HEK293 (cell line): ENCODE results near the gene NISCH.

Experiments used
- CTCF ChIA-PET: fragments of 350-600 bp; formaldehyde crosslinking; extraction: SDS; loops from one replicate; lab custom pipeline; 2021; ENCODE audit warnings: antibody characterized with exemption; lab: Yijun Ruan, JAX
- POLR2A ChIA-PET: fragments of 300-600 bp; formaldehyde crosslinking; extraction: SDS; loops from one replicate; lab custom pipeline; 2020; ENCODE audit warnings: antibody characterized with exemption, inconsistent platforms; lab: Yijun Ruan, JAX
- H3K27ac ChIP-seq: fragments of 200-500 bp; sonication (Bioruptor generic); 2 replicates; pipeline ENCODE4 v1.5.1; 2014; ENCODE audit warnings: low read depth, low read length, control low read depth, inconsistent platforms; ENCODE audit errors: extremely low read depth
- H3K36me3 ChIP-seq, 2 experiments: fragments of 200-500 bp in 1 of 2; sonication (Bioruptor generic) in 1 of 2; 1 replicate in 1 of 2; 2 replicates in 1 of 2; pipeline ENCODE4 v1.5.1; 2014 to 2017; ENCODE audit warnings: inconsistent platforms in 2 of 2, low read length in 2 of 2; ENCODE audit not compliant: control insufficient read depth in 2 of 2, insufficient read depth in 1 of 2
- H3K4me1 ChIP-seq: fragments of 200-500 bp; sonication (Bioruptor generic); 2 replicates; pipeline ENCODE4 v1.5.1; 2014; ENCODE audit warnings: mild to moderate bottlenecking, low read length, inconsistent platforms; ENCODE audit not compliant: control insufficient read depth, insufficient read depth
- H3K4me3 ChIP-seq: 2 replicates; pipeline ENCODE4 v1.5.1; 2011; ENCODE audit warnings: low read depth, mild to moderate bottlenecking, control low read depth, low read length, moderate library complexity
- H3K9me3 ChIP-seq: fragments of 200-500 bp; sonication (Bioruptor generic); 2 replicates; pipeline ENCODE4 v1.5.1; 2014; ENCODE audit warnings: low read depth, low read length, inconsistent platforms; ENCODE audit not compliant: control insufficient read depth, insufficient read depth
- HIC1 ChIP-seq: fragments of 450-650 bp; formaldehyde crosslinking; IDR thresholded peaks from 2 replicates; pipeline ENCODE4 v1.5.1; 2016; ENCODE audit warnings: missing biosample characterization, missing genetic modification characterization
- KLF7 ChIP-seq: fragments of 450-650 bp; formaldehyde crosslinking; IDR thresholded peaks from 2 replicates; pipeline ENCODE4 v1.5.1; 2016; ENCODE audit warnings: missing biosample characterization, missing genetic modification characterization, borderline replicate concordance
- KLF9 ChIP-seq: fragments of 450-650 bp; formaldehyde crosslinking; IDR thresholded peaks from 2 replicates; pipeline ENCODE4 v1.5.1; 2016; ENCODE audit warnings: missing biosample characterization, missing genetic modification characterization, low read depth
- MYNN ChIP-seq: fragments of 450-650 bp; formaldehyde crosslinking; IDR thresholded peaks from 2 replicates; pipeline ENCODE4 v1.5.1; 2016; ENCODE audit warnings: missing biosample characterization, missing genetic modification characterization, borderline replicate concordance
- OSR2 ChIP-seq: fragments of 450-650 bp; formaldehyde crosslinking; IDR thresholded peaks from 2 replicates; pipeline ENCODE4 v1.5.1; 2016; ENCODE audit warnings: missing biosample characterization, missing genetic modification characterization
- SETDB1 ChIP-seq: IDR thresholded peaks from one replicate; pipeline ENCODE4 v1.6.1; 2017; ENCODE audit warnings: mild to moderate bottlenecking, low read length, moderate library complexity, mixed read lengths; ENCODE audit not compliant: insufficient read length
- TRIM28 ChIP-seq: IDR thresholded peaks from 2 replicates; pipeline ENCODE4 v1.6.1; 2011; ENCODE audit warnings: low read length, control low read depth, borderline replicate concordance
- ZFHX2 ChIP-seq: fragments of 450-650 bp; formaldehyde crosslinking; conservative IDR thresholded peaks from 2 replicates; pipeline ENCODE4 v1.5.1; 2016; ENCODE audit warnings: missing biosample characterization, missing genetic modification characterization
- ZNF155 ChIP-seq: fragments of 450-650 bp; formaldehyde crosslinking; IDR thresholded peaks from 2 replicates; pipeline ENCODE4 v1.5.1; 2016; ENCODE audit warnings: missing biosample characterization, missing genetic modification characterization
- ZNF274 ChIP-seq, 2 experiments: fragments of 200-500 bp in 1 of 2; fragments of 450-650 bp in 1 of 2; sonication (Bioruptor generic) in 1 of 2; formaldehyde crosslinking in 1 of 2; IDR thresholded peaks; 2 replicates each; pipeline versions ENCODE4 v1.5.1 to v1.6.1; 2014 to 2016; ENCODE audit warnings: borderline replicate concordance in 1 of 2, inconsistent platforms in 1 of 2, low read length in 1 of 2, missing biosample characterization in 1 of 2, missing genetic modification characterization in 1 of 2
- ZNF391 ChIP-seq: fragments of 450-650 bp; formaldehyde crosslinking; IDR thresholded peaks from 2 replicates; pipeline ENCODE4 v1.5.1; 2016; ENCODE audit warnings: low read depth, missing biosample characterization, missing genetic modification characterization, borderline replicate concordance
- ZNF404 ChIP-seq: fragments of 450-650 bp; formaldehyde crosslinking; IDR thresholded peaks from 2 replicates; pipeline ENCODE4 v1.5.1; 2017; ENCODE audit warnings: missing biosample characterization, missing genetic modification characterization
- ZNF416 ChIP-seq: fragments of 450-650 bp; formaldehyde crosslinking; IDR thresholded peaks from 2 replicates; pipeline ENCODE4 v1.5.1; 2016; ENCODE audit warnings: missing biosample characterization, missing genetic modification characterization
- ZNF423 ChIP-seq: fragments of 450-650 bp; formaldehyde crosslinking; IDR thresholded peaks from 2 replicates; pipeline ENCODE4 v1.5.1; 2016; ENCODE audit warnings: missing biosample characterization, missing genetic modification characterization
- ZNF433 ChIP-seq: fragments of 450-650 bp; formaldehyde crosslinking; IDR thresholded peaks from 2 replicates; pipeline ENCODE4 v1.5.1; 2016; ENCODE audit warnings: missing biosample characterization, missing genetic modification characterization, low read depth
- ZNF521 ChIP-seq: fragments of 450-650 bp; formaldehyde crosslinking; IDR thresholded peaks from 2 replicates; pipeline ENCODE4 v1.5.1; 2017; ENCODE audit warnings: missing biosample characterization, mild to moderate bottlenecking, missing genetic modification characterization
- ZNF544 ChIP-seq: fragments of 450-650 bp; formaldehyde crosslinking; IDR thresholded peaks from 2 replicates; pipeline ENCODE4 v1.5.0; 2017; ENCODE audit warnings: missing biosample characterization, missing genetic modification characterization
- ZNF585B ChIP-seq: fragments of 450-650 bp; formaldehyde crosslinking; IDR thresholded peaks from 2 replicates; pipeline ENCODE4 v1.5.1; 2016; ENCODE audit warnings: missing biosample characterization, missing genetic modification characterization
- ZNF626 ChIP-seq: fragments of 450-650 bp; sonication (Bioruptor Pico); formaldehyde crosslinking; IDR thresholded peaks from 2 replicates; pipeline ENCODE4 v1.5.1; 2018; ENCODE audit warnings: missing biosample characterization, missing genetic modification characterization, inconsistent platforms
- ZNF645 ChIP-seq: fragments of 450-650 bp; formaldehyde crosslinking; IDR thresholded peaks from 2 replicates; pipeline ENCODE4; 2016; ENCODE audit warnings: missing biosample characterization, missing genetic modification characterization
- ZNF654 ChIP-seq: fragments of 450-650 bp; formaldehyde crosslinking; IDR thresholded peaks from 2 replicates; pipeline ENCODE4 v1.5.1; 2016; ENCODE audit warnings: low read depth, missing biosample characterization, missing genetic modification characterization
- ZNF768 ChIP-seq: fragments of 450-650 bp; formaldehyde crosslinking; IDR thresholded peaks from 2 replicates; pipeline ENCODE4 v1.5.1; 2018; ENCODE audit warnings: missing biosample characterization, mild to moderate bottlenecking, missing genetic modification characterization
- ZNF791 ChIP-seq: fragments of 450-650 bp; formaldehyde crosslinking; IDR thresholded peaks from 2 replicates; pipeline ENCODE4 v1.5.1; 2016; ENCODE audit warnings: missing biosample characterization, missing genetic modification characterization
- ZNF792 ChIP-seq: fragments of 450-650 bp; formaldehyde crosslinking; IDR thresholded peaks from 2 replicates; pipeline ENCODE4 v1.5.1; 2016; ENCODE audit warnings: missing biosample characterization, missing genetic modification characterization
- ZNF830 ChIP-seq: fragments of 450-650 bp; IDR thresholded peaks from 2 replicates; pipeline ENCODE4 v1.5.0; 2018; ENCODE audit warnings: missing biosample characterization, missing genetic modification characterization, low read depth, mild to moderate bottlenecking, moderate library complexity

The NISCH gene

GRCh38 chr3:52461874-52462273, 6.5 kb downstream of the NISCH start (continued):
- TF ChIP-seq OSR2 (tag by site-specific recombination) = no peak
- no peak for TF ChIP-seq TRIM28
- TF ChIP-seq ZNF544 = no peak
- no peak for TF ChIP-seq ZNF645 (tag by site-specific recombination)
- no peak for TF ChIP-seq ZNF391 (tag by site-specific recombination)
- TF ChIP-seq, all 188 proteins: peak for 0

GRCh38 chr3:52463416-52463815, 8.0 kb downstream of the NISCH start:
- ChIA-PET POLR2A (no interaction called here), CTCF (interaction anchor here (0.9 kb wide), 1 partner anchor 337 kb away, joined by 6 read pairs; no protein-coding TSS in a partner anchor)
- Histone ChIP-seq H3K27ac (no peak overlapping the region), H3K36me3 (peaks cover 22 to 96% of the 10 kb centered on the region in 2 experiments; a peak in 2 of 3 replicates)
- no peak for TF ChIP-seq ZNF626 (tag by site-specific recombination)
- no peak for TF ChIP-seq ZNF433 (tag by site-specific recombination)
- no peak for TF ChIP-seq ZNF416 (tag by site-specific recombination)
- no peak for TF ChIP-seq MYNN
- TF ChIP-seq, all 188 proteins: peak for 0
- Histone ChIP-seq H3K4me3 (no peak overlapping the region), H3K9me3 (no peaks in the 10 kb centered on the region), H3K4me1 (no peaks in the 10 kb centered on the region)

- POLR2A ChIA-PET = no interaction called here
- Histone ChIP-seq H3K27ac (no peak overlapping the region), H3K4me3 (no peak overlapping the region), H3K36me3 (peaks cover 4 to 92% of the 10 kb centered on the region in 2 experiments; a peak in 2 of 3 replicates), H3K9me3 (no peaks in the 10 kb centered on the region), H3K4me1 (no peaks in the 10 kb centered on the region)
- CTCF ChIA-PET = no interaction called here
- TF ChIP-seq ZFHX2 (tag by site-specific recombination) (no peak), SETDB1 (no peak), ZNF830 (no peak), ZNF768 (tag by site-specific recombination) (no peak), ZNF521 (tag by site-specific recombination) (no peak), ZNF791 (tag by site-specific recombination) (no peak), ZNF585B (tag by site-specific recombination) (no peak), ZNF654 (tag by site-specific recombination) (no peak), ZNF404 (tag by site-specific recombination) (no peak), ZNF423 (tag by site-specific recombination) (no peak), KLF7 (tag by site-specific recombination) (no peak), ZNF155 (tag by site-specific recombination) (no peak), ZNF274 (IDR thresholded peaks at IDR 0.05; ENCODE audit: low read length) (no peak), ZNF274 (tag by site-specific recombination; IDR thresholded peaks at IDR 0.05; ENCODE audit: borderline replicate concordance) (no peak), KLF9 (no peak), HIC1 (no peak), ZNF792 (tag by site-specific recombination) (no peak)
Observed at GRCh38 chr3:52468336-52468735, 12.9 kb downstream of the NISCH start.
